Prostate gland (tissue), 2 donors: ENCODE measurements around the gene CTBP2.

Experiments used
- POLR2A ChIP-seq: fragments of 450-650 bp; IDR thresholded peaks from one replicate; pipeline ENCODE4 v1.6.1; 2016; ENCODE audit warnings: antibody characterized with exemption, mild to moderate bottlenecking
- POLR2AphosphoS5 ChIP-seq: sonication (generic); formaldehyde crosslinking; IDR thresholded peaks from one replicate; pipeline ENCODE4 v1.6.1; 2017; ENCODE audit warnings: antibody characterized with exemption
- TF ChIP-seq, protein P1 (sequence below), 4 experiments: fragments of 200-600 bp in 2 of 4; fragments of 450-650 bp in 2 of 4; sonication (generic) in 2 of 4; IDR thresholded peaks; 1 replicate in 3 of 4; 2 replicates in 1 of 4; pipeline ENCODE4 v1.5.1; 2016 to 2019; ENCODE audit warnings: antibody characterized with exemption in 4 of 4, mild to moderate bottlenecking in 2 of 4, moderate library complexity in 2 of 4

DNA sequence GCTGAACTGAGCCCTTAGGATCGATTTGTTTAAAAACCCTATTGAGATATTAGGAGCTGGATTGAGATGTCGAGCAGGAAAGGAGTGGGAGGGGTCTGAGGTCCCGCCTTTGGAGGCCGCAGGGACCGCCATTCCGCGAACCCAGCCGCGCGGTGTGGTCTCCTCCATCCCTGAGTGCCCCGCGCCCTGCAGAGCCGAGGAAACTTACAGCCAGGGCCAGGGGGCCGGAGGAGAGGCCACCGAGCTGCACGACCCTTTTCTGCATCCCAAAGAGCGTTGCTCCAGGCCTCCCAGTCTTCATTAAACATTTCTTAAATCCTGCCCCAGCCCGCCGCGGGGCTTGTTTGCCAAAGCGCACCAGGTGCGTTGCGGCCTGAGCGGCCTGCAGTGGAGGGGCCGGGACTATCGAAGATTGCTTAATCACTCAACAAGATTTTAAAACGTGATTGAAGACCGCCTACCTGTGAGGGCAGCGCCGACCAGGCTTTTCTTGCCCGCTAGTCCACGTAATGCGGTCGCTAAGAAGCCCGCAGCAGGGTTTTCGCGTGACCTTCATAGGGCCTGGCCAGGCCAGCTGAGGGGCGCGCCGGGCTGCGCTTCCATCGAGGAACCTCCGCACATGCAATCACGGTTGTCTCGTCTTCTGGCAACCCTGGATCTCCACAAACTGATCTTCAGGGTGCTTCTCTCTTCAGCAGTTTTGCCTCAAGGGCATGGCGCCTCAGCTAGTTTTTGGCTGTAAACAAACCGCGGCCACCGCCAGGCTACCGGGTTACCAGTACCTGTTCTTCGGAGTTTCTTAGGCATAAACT lies 2.0 kb upstream of the CTBP2 start:
- TF ChIP-seq, protein P1, sequence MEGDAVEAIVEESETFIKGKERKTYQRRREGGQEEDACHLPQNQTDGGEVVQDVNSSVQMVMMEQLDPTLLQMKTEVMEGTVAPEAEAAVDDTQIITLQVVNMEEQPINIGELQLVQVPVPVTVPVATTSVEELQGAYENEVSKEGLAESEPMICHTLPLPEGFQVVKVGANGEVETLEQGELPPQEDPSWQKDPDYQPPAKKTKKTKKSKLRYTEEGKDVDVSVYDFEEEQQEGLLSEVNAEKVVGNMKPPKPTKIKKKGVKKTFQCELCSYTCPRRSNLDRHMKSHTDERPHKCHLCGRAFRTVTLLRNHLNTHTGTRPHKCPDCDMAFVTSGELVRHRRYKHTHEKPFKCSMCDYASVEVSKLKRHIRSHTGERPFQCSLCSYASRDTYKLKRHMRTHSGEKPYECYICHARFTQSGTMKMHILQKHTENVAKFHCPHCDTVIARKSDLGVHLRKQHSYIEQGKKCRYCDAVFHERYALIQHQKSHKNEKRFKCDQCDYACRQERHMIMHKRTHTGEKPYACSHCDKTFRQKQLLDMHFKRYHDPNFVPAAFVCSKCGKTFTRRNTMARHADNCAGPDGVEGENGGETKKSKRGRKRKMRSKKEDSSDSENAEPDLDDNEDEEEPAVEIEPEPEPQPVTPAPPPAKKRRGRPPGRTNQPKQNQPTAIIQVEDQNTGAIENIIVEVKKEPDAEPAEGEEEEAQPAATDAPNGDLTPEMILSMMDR (IDR thresholded peaks at IDR 0.05), result no peak
- TF ChIP-seq POLR2A (no peak), POLR2AphosphoS5 (no peak)
